WTC11 (cell line): ENCODE measurements around the gene PPP6R3. TPM values are rescaled to one million over a fixed set of nuclear protein-coding genes. Genes with fewer than 3 reads are reported as not detected.

Source experiments
- ATAC-seq: fragments of 200-7000 bp; cut with Tn5 transposase; 2 replicates; pipeline ENCODE4 v1.10.0; 2021; ENCODE audit warnings: mild to moderate bottlenecking, moderate library complexity
- Bru-seq: library from RNA; stranded (reverse); fragments of 400-500 nt; gene quantifications from one replicate; lab custom pipeline; 2021; lab: Mats Ljungman, UMichigan
- CTCF ChIA-PET: fragments of 300-600 bp; sonication (Branson Sonifier 250); formaldehyde crosslinking; loops from one replicate; lab custom pipeline; 2021; ENCODE audit warnings: antibody characterized with exemption; lab: Charles Lee
- POLR2A ChIA-PET: fragments of 350-600 bp; sonication (Branson Sonifier 250); formaldehyde crosslinking; loops from one replicate; lab custom pipeline; 2021; ENCODE audit warnings: antibody characterized with exemption; lab: Charles Lee
- DNase-seq: peaks from one replicate; pipeline ENCODE4 v3.0.0; 2021; ENCODE audit warnings: low spot score
- H3K27ac Mint-ChIP-seq: 2 replicates; pipeline ENCODE4 v1.8.0; 2021; ENCODE audit warnings: mixed read lengths
- H3K27me3 Mint-ChIP-seq: 2 replicates; pipeline ENCODE4 v1.8.0; 2021; ENCODE audit warnings: low read depth, mild to moderate bottlenecking, moderate library complexity, mixed read lengths
- H3K36me3 Mint-ChIP-seq: 2 replicates; pipeline ENCODE4 v1.8.0; 2021; ENCODE audit warnings: mixed read lengths
- H3K4me1 Mint-ChIP-seq: 2 replicates; pipeline ENCODE4 v1.8.0; 2022; ENCODE audit warnings: mixed read lengths
- H3K4me3 Mint-ChIP-seq: 2 replicates; pipeline ENCODE4 v1.8.0; 2021; ENCODE audit warnings: mild to moderate bottlenecking, moderate library complexity, mixed read lengths
- H3K9me3 Mint-ChIP-seq: 2 replicates; pipeline ENCODE4 v1.8.0; 2021; ENCODE audit warnings: mixed read lengths
- ELF4 ChIP-seq: sonication (generic); formaldehyde crosslinking; IDR thresholded peaks from 2 replicates; pipeline ENCODE4 v1.8.1; 2022; ENCODE audit warnings: low read depth, mild to moderate bottlenecking, moderate library complexity, missing genetic modification reagents
- FOXJ3 ChIP-seq: sonication (generic); formaldehyde crosslinking; IDR thresholded peaks from 2 replicates; pipeline ENCODE4 v1.9.0; 2021; ENCODE audit warnings: missing genetic modification reagents, mild to moderate bottlenecking, borderline replicate concordance
- GABPB1 ChIP-seq: sonication (generic); formaldehyde crosslinking; IDR thresholded peaks from 2 replicates; pipeline ENCODE4 v1.8.1; 2023; ENCODE audit warnings: mild to moderate bottlenecking, missing genetic modification reagents
- GTF2I ChIP-seq: fragments of 250-450 bp; sonication (Bioruptor Pico); conservative IDR thresholded peaks from 2 replicates; pipeline ENCODE4 v1.4.0; 2021; ENCODE audit warnings: mild to moderate bottlenecking
- HMGA2 ChIP-seq: fragments of 250-450 bp; sonication (Bioruptor Pico); IDR thresholded peaks from 2 replicates; pipeline ENCODE4 v1.4.0; 2021; ENCODE audit warnings: mild to moderate bottlenecking, moderate library complexity
- JUN ChIP-seq: sonication (generic); formaldehyde crosslinking; IDR thresholded peaks from 2 replicates; pipeline ENCODE4 v1.8.0; 2023; ENCODE audit warnings: mild to moderate bottlenecking, missing genetic modification reagents
- MXD4 ChIP-seq: fragments of 250-450 bp; sonication (Bioruptor Pico); IDR thresholded peaks from 2 replicates; pipeline ENCODE4 v1.8.0; 2021; ENCODE audit warnings: mild to moderate bottlenecking, moderate library complexity, borderline replicate concordance
- OVOL2 ChIP-seq: fragments of 250-450 bp; sonication (Bioruptor Pico); IDR thresholded peaks from 2 replicates; pipeline ENCODE4 v1.9.0; 2021; ENCODE audit warnings: mild to moderate bottlenecking, borderline replicate concordance
- RORB ChIP-seq: fragments of 250-450 bp; sonication (Bioruptor Pico); IDR thresholded peaks from 2 replicates; pipeline ENCODE4 v1.9.0; 2021; ENCODE audit warnings: mild to moderate bottlenecking
- SMAD3 ChIP-seq: sonication (generic); formaldehyde crosslinking; IDR thresholded peaks from 2 replicates; pipeline ENCODE4 v1.8.0; 2022; ENCODE audit warnings: missing genetic modification reagents, mild to moderate bottlenecking, borderline replicate concordance
- TCF7 ChIP-seq: sonication (generic); formaldehyde crosslinking; IDR thresholded peaks from 2 replicates; pipeline ENCODE4 v1.8.0; 2022; ENCODE audit warnings: mild to moderate bottlenecking, low read depth, missing genetic modification reagents, moderate library complexity
- TEAD1 ChIP-seq: sonication (generic); formaldehyde crosslinking; IDR thresholded peaks from 2 replicates; pipeline ENCODE4 v1.8.0; 2022; ENCODE audit warnings: mild to moderate bottlenecking, missing genetic modification reagents
- TP53 ChIP-seq: sonication (generic); formaldehyde crosslinking; IDR thresholded peaks from 2 replicates; pipeline ENCODE4 v1.8.1; 2023; ENCODE audit warnings: mild to moderate bottlenecking, missing genetic modification reagents
- ZBTB21 ChIP-seq: sonication (generic); formaldehyde crosslinking; IDR thresholded peaks from 2 replicates; pipeline ENCODE4 v1.8.1; 2023; ENCODE audit warnings: mild to moderate bottlenecking, missing genetic modification reagents, borderline replicate concordance
- ZNF219 ChIP-seq: sonication (generic); formaldehyde crosslinking; IDR thresholded peaks from 2 replicates; pipeline ENCODE4 v1.8.0; 2023; ENCODE audit warnings: missing genetic modification reagents, mild to moderate bottlenecking, borderline replicate concordance
- ZNF317 ChIP-seq: sonication (generic); formaldehyde crosslinking; IDR thresholded peaks from 2 replicates; pipeline ENCODE4 v1.8.1; 2023; ENCODE audit warnings: low read depth, mild to moderate bottlenecking, moderate library complexity, missing genetic modification reagents, borderline replicate concordance
- ZNF396 ChIP-seq: fragments of 250-450 bp; sonication (Bioruptor Pico); IDR thresholded peaks from 2 replicates; pipeline ENCODE4 v1.8.0; 2021; ENCODE audit warnings: mild to moderate bottlenecking, moderate library complexity, borderline replicate concordance
- ZNF671 ChIP-seq: fragments of 250-450 bp; sonication (Bioruptor Pico); IDR thresholded peaks from 2 replicates; pipeline ENCODE4 v1.8.0; 2021; ENCODE audit warnings: mild to moderate bottlenecking
- long read RNA-seq, 3 experiments: library from RNA in 1 of 3; library from capped mRNA in 1 of 3; library from polyadenylated mRNA in 1 of 3; unstranded in 2 of 3; stranded (forward) in 1 of 3; transcript quantifications; one replicate each; pipeline ENCODE4 v2.0.0, GENCODE V29; 2021
- total RNA-seq: library from RNA; stranded (reverse); gene quantifications from 3 replicates; pipeline ENCODE4 v1.2.3, GENCODE V29; 2021
- TF ChIP-seq, protein P1 (sequence below): fragments of 200-600 bp; IDR thresholded peaks from 2 replicates; pipeline ENCODE4 v1.8.0; 2022; ENCODE audit warnings: antibody characterized with exemption
- TF ChIP-seq, protein P2 (sequence below): sonication (generic); formaldehyde crosslinking; IDR thresholded peaks from 2 replicates; pipeline ENCODE4 v1.8.1; 2022; ENCODE audit warnings: missing genetic modification reagents, borderline replicate concordance
- TF ChIP-seq, protein P3 (sequence below): sonication (generic); formaldehyde crosslinking; IDR thresholded peaks from 2 replicates; pipeline ENCODE4 v1.8.0; 2022; ENCODE audit warnings: mild to moderate bottlenecking, missing genetic modification reagents
- TF ChIP-seq, protein P4 (sequence below): fragments of 250-450 bp; sonication (Bioruptor Pico); IDR thresholded peaks from 2 replicates; pipeline ENCODE4 v1.9.0; 2021; ENCODE audit warnings: mild to moderate bottlenecking
- TF ChIP-seq, protein P5 (sequence below): sonication (generic); formaldehyde crosslinking; IDR thresholded peaks from 2 replicates; pipeline ENCODE4 v1.8.1; 2022; ENCODE audit warnings: mild to moderate bottlenecking, missing genetic modification reagents, moderate library complexity, borderline replicate concordance
- TF ChIP-seq, protein P6 (sequence below): sonication (generic); formaldehyde crosslinking; IDR thresholded peaks from 2 replicates; pipeline ENCODE4 v1.8.0; 2022; ENCODE audit warnings: mild to moderate bottlenecking, missing genetic modification reagents
- TF ChIP-seq, protein P7 (sequence below): fragments of 250-450 bp; sonication (Bioruptor Pico); conservative IDR thresholded peaks from 2 replicates; pipeline ENCODE4 v1.9.0; 2021; ENCODE audit warnings: mild to moderate bottlenecking

PPP6R3 gene
- total RNA-seq (124 to 138 TPM (median 132 TPM) in 3 replicates), Bru-seq, nascent RNA (percentile 93 among the genes with signal in this experiment)
- long read RNA-seq, experiment 1, full-length matches to known transcripts, result 228 of 707 reads
- long read RNA-seq, experiment 1, partial matches to known transcripts, result 106 of 707 reads
- long read RNA-seq, experiment 1, other reads (novel, unspliced or antisense), result 373 of 707 reads
- long read RNA-seq, experiment 2, full-length matches to known transcripts, result 14 of 121 reads
- long read RNA-seq, experiment 2, partial matches to known transcripts, result 24 of 121 reads
- long read RNA-seq, experiment 2, other reads (novel, unspliced or antisense), result 83 of 121 reads
- long read RNA-seq, experiment 3, partial matches to known transcripts, result 6 of 8 reads
- long read RNA-seq, experiment 3, other reads (novel, unspliced or antisense), result 2 of 8 reads

- Mint-ChIP-seq H3K9me3 (no peaks in the 10 kb centered on the region), H3K36me3 (peaks cover 3% of the 10 kb centered on the region; the same call in 1 of the 2 replicates), H3K27me3 (no peaks in the 10 kb centered on the region), H3K4me1 (peaks cover 37% of the 10 kb centered on the region), H3K4me3 (peak within 1 kb of the TSS; percentile 94), H3K27ac (peak within 1 kb of the TSS; percentile 96)
- no peak; the same call in 1 of the 2 replicates for ATAC-seq
- DNase-seq, result no peak
- POLR2A ChIA-PET, result interaction anchor here (0.6 kb wide), 4 partner anchors 9 to 392 kb away, joined by 3 to 4 read pairs (median 3); no protein-coding TSS in a partner anchor
- CTCF ChIA-PET, result interaction anchor here (0.5 to 1.3 kb wide), 6 partner anchors 115 to 1380 kb away, joined by 3 to 5 read pairs (median 3); no protein-coding TSS in a partner anchor
- no peak for TF ChIP-seq HMGA2 (CRISPR knock-in tag)
- TF ChIP-seq, protein P1, sequence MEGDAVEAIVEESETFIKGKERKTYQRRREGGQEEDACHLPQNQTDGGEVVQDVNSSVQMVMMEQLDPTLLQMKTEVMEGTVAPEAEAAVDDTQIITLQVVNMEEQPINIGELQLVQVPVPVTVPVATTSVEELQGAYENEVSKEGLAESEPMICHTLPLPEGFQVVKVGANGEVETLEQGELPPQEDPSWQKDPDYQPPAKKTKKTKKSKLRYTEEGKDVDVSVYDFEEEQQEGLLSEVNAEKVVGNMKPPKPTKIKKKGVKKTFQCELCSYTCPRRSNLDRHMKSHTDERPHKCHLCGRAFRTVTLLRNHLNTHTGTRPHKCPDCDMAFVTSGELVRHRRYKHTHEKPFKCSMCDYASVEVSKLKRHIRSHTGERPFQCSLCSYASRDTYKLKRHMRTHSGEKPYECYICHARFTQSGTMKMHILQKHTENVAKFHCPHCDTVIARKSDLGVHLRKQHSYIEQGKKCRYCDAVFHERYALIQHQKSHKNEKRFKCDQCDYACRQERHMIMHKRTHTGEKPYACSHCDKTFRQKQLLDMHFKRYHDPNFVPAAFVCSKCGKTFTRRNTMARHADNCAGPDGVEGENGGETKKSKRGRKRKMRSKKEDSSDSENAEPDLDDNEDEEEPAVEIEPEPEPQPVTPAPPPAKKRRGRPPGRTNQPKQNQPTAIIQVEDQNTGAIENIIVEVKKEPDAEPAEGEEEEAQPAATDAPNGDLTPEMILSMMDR, result no peak
- TF ChIP-seq MXD4, result no peak
- TF ChIP-seq SMAD3 (CRISPR knock-in tag), result no peak
- TF ChIP-seq, protein P2, sequence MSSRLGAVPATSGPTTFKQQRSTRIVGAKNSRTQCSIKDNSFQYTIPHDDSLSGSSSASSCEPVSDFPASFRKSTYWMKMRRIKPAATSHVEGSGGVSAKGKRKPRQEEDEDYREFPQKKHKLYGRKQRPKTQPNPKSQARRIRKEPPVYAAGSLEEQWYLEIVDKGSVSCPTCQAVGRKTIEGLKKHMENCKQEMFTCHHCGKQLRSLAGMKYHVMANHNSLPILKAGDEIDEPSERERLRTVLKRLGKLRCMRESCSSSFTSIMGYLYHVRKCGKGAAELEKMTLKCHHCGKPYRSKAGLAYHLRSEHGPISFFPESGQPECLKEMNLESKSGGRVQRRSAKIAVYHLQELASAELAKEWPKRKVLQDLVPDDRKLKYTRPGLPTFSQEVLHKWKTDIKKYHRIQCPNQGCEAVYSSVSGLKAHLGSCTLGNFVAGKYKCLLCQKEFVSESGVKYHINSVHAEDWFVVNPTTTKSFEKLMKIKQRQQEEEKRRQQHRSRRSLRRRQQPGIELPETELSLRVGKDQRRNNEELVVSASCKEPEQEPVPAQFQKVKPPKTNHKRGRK, result no peak
- TF ChIP-seq, protein P3, sequence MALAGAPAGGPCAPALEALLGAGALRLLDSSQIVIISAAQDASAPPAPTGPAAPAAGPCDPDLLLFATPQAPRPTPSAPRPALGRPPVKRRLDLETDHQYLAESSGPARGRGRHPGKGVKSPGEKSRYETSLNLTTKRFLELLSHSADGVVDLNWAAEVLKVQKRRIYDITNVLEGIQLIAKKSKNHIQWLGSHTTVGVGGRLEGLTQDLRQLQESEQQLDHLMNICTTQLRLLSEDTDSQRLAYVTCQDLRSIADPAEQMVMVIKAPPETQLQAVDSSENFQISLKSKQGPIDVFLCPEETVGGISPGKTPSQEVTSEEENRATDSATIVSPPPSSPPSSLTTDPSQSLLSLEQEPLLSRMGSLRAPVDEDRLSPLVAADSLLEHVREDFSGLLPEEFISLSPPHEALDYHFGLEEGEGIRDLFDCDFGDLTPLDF (CRISPR knock-in tag), result no peak
- TF ChIP-seq JUN (CRISPR knock-in tag), result no peak
- TF ChIP-seq, protein P4, sequence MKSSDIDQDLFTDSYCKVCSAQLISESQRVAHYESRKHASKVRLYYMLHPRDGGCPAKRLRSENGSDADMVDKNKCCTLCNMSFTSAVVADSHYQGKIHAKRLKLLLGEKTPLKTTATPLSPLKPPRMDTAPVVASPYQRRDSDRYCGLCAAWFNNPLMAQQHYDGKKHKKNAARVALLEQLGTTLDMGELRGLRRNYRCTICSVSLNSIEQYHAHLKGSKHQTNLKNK (CRISPR knock-in tag), result no peak
- TF ChIP-seq OVOL2 (CRISPR knock-in tag), result no peak
- TF ChIP-seq ZBTB21 (CRISPR knock-in tag), result no peak
- TF ChIP-seq, protein P5, sequence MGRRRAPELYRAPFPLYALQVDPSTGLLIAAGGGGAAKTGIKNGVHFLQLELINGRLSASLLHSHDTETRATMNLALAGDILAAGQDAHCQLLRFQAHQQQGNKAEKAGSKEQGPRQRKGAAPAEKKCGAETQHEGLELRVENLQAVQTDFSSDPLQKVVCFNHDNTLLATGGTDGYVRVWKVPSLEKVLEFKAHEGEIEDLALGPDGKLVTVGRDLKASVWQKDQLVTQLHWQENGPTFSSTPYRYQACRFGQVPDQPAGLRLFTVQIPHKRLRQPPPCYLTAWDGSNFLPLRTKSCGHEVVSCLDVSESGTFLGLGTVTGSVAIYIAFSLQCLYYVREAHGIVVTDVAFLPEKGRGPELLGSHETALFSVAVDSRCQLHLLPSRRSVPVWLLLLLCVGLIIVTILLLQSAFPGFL (CRISPR knock-in tag), result no peak
- no peak for TF ChIP-seq ZNF671 (CRISPR knock-in tag)
- TF ChIP-seq RORB (CRISPR knock-in tag), result no peak
- 0 out of 2 replicates have a peak, but pooled peaks have one; percentile 27 for TF ChIP-seq ZNF317 (CRISPR knock-in tag)
- TF ChIP-seq GTF2I, result no peak
- no peak for TF ChIP-seq TP53
- TF ChIP-seq ZNF396 (CRISPR knock-in tag), result no peak
- TF ChIP-seq, protein P6, sequence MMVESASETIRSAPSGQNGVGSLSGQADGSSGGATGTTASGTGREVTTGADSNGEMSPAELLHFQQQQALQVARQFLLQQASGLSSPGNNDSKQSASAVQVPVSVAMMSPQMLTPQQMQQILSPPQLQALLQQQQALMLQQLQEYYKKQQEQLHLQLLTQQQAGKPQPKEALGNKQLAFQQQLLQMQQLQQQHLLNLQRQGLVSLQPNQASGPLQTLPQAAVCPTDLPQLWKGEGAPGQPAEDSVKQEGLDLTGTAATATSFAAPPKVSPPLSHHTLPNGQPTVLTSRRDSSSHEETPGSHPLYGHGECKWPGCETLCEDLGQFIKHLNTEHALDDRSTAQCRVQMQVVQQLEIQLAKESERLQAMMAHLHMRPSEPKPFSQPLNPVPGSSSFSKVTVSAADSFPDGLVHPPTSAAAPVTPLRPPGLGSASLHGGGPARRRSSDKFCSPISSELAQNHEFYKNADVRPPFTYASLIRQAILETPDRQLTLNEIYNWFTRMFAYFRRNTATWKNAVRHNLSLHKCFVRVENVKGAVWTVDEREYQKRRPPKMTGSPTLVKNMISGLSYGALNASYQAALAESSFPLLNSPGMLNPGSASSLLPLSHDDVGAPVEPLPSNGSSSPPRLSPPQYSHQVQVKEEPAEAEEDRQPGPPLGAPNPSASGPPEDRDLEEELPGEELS (CRISPR knock-in tag), result no peak
- no peak for TF ChIP-seq FOXJ3 (CRISPR knock-in tag)
- 0 out of 2 replicates have a peak, but pooled peaks have one; percentile 65 for TF ChIP-seq ELF4
- no peak for TF ChIP-seq TCF7
- TF ChIP-seq ZNF219, result 0 out of 2 replicates have a peak, but pooled peaks have one; percentile 15
- TF ChIP-seq, protein P7, sequence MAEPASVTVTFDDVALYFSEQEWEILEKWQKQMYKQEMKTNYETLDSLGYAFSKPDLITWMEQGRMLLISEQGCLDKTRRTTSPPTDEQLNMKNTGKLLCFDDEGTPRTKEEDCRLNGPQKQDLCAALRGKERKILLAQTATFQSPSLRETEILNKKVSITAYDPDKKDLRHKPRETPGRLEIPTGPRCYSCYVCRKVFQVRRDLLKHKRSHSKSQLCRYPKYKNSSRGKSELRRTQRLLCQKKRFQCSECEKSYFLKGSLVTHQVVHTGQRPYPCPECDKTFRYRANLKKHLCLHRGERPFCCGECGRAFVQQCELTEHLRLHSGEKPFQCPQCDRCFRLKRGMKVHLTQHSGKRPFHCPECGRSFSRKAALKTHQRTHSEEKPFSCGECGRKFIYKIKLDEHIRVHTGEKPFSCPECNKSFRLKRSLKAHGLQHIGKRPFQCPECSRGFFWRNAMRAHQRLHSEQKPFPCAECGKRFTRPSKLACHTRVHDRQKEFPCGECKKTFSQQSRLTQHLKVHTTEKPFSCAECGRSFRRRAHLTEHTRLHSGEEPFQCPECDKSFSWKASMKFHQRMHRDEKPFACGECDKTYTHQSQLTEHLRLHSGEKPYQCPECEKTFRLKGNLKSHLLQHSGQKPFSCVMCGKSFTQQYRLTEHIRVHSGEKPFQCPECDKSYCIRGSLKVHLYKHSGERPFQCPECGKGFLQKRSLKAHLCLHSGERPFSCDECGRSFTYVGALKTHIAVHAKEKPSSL, result no peak
- TF ChIP-seq TEAD1 (CRISPR knock-in tag), result 0 out of 2 replicates have a peak, but pooled peaks have one; percentile 30
- no peak for TF ChIP-seq GABPB1
Observed at GRCh38 chr11:68460741-68461574, at the start of gene PPP6R3. Gene PPP6R3, plus strand, starts transcription at chr11:68460752. Its CDS starts 76,913 bp downstream, at chr11:68537665.
